Caco-2 (cell line): Measurements from ENCODE around the gene COL6A2. TPM values are rescaled to one million over a fixed set of nuclear protein-coding genes. Genes with fewer than 3 reads are reported as not detected.

Experiments
- BruUV-seq: library from RNA; stranded (reverse); fragments of 400-500 nt; replicated peaks from 2 replicates; lab custom pipeline; 2021; lab: Mats Ljungman, UMichigan
- CTCF ChIA-PET: fragments of 300-600 bp; sonication (Branson Sonifier 250); formaldehyde crosslinking; loops from one replicate; lab custom pipeline; 2022; ENCODE audit warnings: antibody characterized with exemption; lab: Charles Lee
- POLR2A ChIA-PET: fragments of 300-600 bp; sonication (Branson Sonifier 250); formaldehyde crosslinking; loops from one replicate; lab custom pipeline; 2022; ENCODE audit warnings: antibody characterized with exemption; lab: Charles Lee
- DNase-seq, 2 experiments: peaks; one replicate each; pipeline versions ENCODE4 v3.0.0 to v3.0.0-alpha.2; 2020 to 2022
- H3K27me3 ChIP-seq: replicated peaks from 2 replicates; pipeline ENCODE4 v1.6.0; 2011; ENCODE audit warnings: low read length; ENCODE audit not compliant: control insufficient read depth, insufficient read depth
- H3K36me3 ChIP-seq: 2 replicates; pipeline ENCODE4 v1.5.1; 2011; ENCODE audit warnings: low read length; ENCODE audit not compliant: control insufficient read depth, insufficient read depth
- H3K4me1 ChIP-seq: fragments of 250-450 bp; sonication (Bioruptor Pico); 2 replicates; pipeline ENCODE4 v1.5.1; 2020; ENCODE audit warnings: mild to moderate bottlenecking
- H3K4me3 ChIP-seq: 2 replicates; pipeline ENCODE4 v1.5.1; 2011; ENCODE audit warnings: low read depth, mild to moderate bottlenecking, control low read depth, low read length
- H3K9me3 ChIP-seq: fragments of 250-450 bp; sonication (Bioruptor Pico); 2 replicates; pipeline ENCODE4 v1.5.1; 2020; ENCODE audit warnings: mild to moderate bottlenecking, moderate library complexity
- H3K27ac Mint-ChIP-seq: one replicate; pipeline ENCODE4 v1.8.0; 2022; ENCODE audit warnings: mixed read lengths; ENCODE audit not compliant: unreplicated experiment
- H3K27me3 Mint-ChIP-seq: one replicate; pipeline ENCODE4 v1.8.0; 2022; ENCODE audit warnings: mixed read lengths; ENCODE audit not compliant: insufficient read depth, unreplicated experiment
- H3K36me3 Mint-ChIP-seq: one replicate; pipeline ENCODE4 v1.8.0; 2022; ENCODE audit warnings: mild to moderate bottlenecking, mixed read lengths; ENCODE audit not compliant: insufficient read depth, unreplicated experiment
- H3K4me1 Mint-ChIP-seq: one replicate; pipeline ENCODE4 v1.8.0; 2022; ENCODE audit warnings: low read depth, mixed read lengths; ENCODE audit not compliant: unreplicated experiment
- H3K4me3 Mint-ChIP-seq: one replicate; pipeline ENCODE4 v1.8.0; 2022; ENCODE audit warnings: mild to moderate bottlenecking, moderate library complexity, mixed read lengths; ENCODE audit not compliant: unreplicated experiment
- H3K9me3 Mint-ChIP-seq: one replicate; pipeline ENCODE4 v1.8.0; 2022; ENCODE audit warnings: mixed read lengths; ENCODE audit not compliant: unreplicated experiment
- CTCF ChIP-seq, 2 experiments: fragments of 200-600 bp in 1 of 2; IDR thresholded peaks; 1 replicate in 1 of 2; 2 replicates in 1 of 2; pipeline versions ENCODE4 v1.5.1 to v1.8.0; 2011 to 2022; ENCODE audit warnings: antibody characterized with exemption in 1 of 2, control low read depth in 1 of 2, inconsistent platforms in 1 of 2, low read depth in 1 of 2, low read length in 1 of 2, mild to moderate bottlenecking in 1 of 2, moderate library complexity in 1 of 2; ENCODE audit not compliant: insufficient read depth in 1 of 2, severe bottlenecking in 1 of 2, unreplicated experiment in 1 of 2
- intact Hi-C: fragments of 100-400 bp; cut with micrococcal nuclease; formaldehyde crosslinking; loops from one replicate; pipeline ENCODE4 v1.10.0; 2022; ENCODE audit not compliant: unreplicated experiment
- total RNA-seq: library from RNA; stranded (reverse); gene quantifications from 2 replicates; pipeline ENCODE4 v1.2.3, GENCODE V29; 2022

The COL6A2 gene
- total RNA-seq, 1 experiment from 2014 or later, result 8.8 TPM

GRCh38 chr21:46064870-46065214, 33.1 kb upstream of the COL6A2 start:
- peaks cover 14% of the 10 kb centered on the region for H3K9me3 Mint-ChIP-seq
- H3K27me3 Mint-ChIP-seq, result no peaks in the 10 kb centered on the region
- no peaks in the 10 kb centered on the region for H3K27me3 ChIP-seq
- no peak for TF ChIP-seq CTCF (IDR thresholded peaks at IDR 0.05; ENCODE audit: insufficient read depth in 1 of 2, low read depth in 1 of 2, low read length in 1 of 2, severe bottlenecking in 1 of 2, unreplicated experiment in 1 of 2)
- no peak overlapping the region for H3K4me3 ChIP-seq
- H3K4me1 ChIP-seq, result no peaks in the 10 kb centered on the region; the same call in 1 of the 2 replicates
- peaks cover 8% of the 10 kb centered on the region for H3K4me1 Mint-ChIP-seq
- POLR2A ChIA-PET, result no interaction called here
- no TSS peak for BruUV-seq
- no peaks in the 10 kb centered on the region for H3K36me3 Mint-ChIP-seq
- CTCF ChIA-PET, result interaction anchor here (1.1 kb wide), 1 partner anchor 91 kb away, joined by 3 read pairs; no protein-coding TSS in a partner anchor
- no peak overlapping the region for H3K4me3 Mint-ChIP-seq
- H3K9me3 ChIP-seq, result peaks cover 9% of the 10 kb centered on the region; the same call in 1 of the 2 replicates
- no peaks in the 10 kb centered on the region for H3K36me3 ChIP-seq
- DNase-seq, result no peak
- intact Hi-C loops, result no loop called here
- H3K27ac Mint-ChIP-seq, result no peak overlapping the region

GRCh38 chr21:46065215-46065913, 32.5 kb upstream of the COL6A2 start:
- Histone ChIP-seq H3K27me3 (no peaks in the 10 kb centered on the region), H3K36me3 (no peaks in the 10 kb centered on the region), H3K4me1 (no peaks in the 10 kb centered on the region; the same call in 1 of the 2 replicates), H3K9me3 (peaks cover 9% of the 10 kb centered on the region; the same call in 1 of the 2 replicates), H3K4me3 (no peak overlapping the region)
- intact Hi-C loops, result no loop called here
- no TSS peak for BruUV-seq
- ChIA-PET CTCF (interaction anchor here (1.1 kb wide), 1 partner anchor 92 kb away, joined by 3 read pairs; no protein-coding TSS in a partner anchor), POLR2A (no interaction called here)
- Mint-ChIP-seq H3K4me3 (peak overlapping the region; percentile 40), H3K27ac (no peak overlapping the region), H3K27me3 (no peaks in the 10 kb centered on the region), H3K4me1 (peaks cover 8% of the 10 kb centered on the region), H3K9me3 (peaks cover 14% of the 10 kb centered on the region), H3K36me3 (no peaks in the 10 kb centered on the region)
- TF ChIP-seq CTCF (IDR thresholded peaks at IDR 0.05; ENCODE audit: insufficient read depth in 1 of 2, low read depth in 1 of 2, low read length in 1 of 2, severe bottlenecking in 1 of 2, unreplicated experiment in 1 of 2), result no peak
- DNase-seq, result peak in 1 of 2 experiments; percentile 31

- peaks cover 14% of the 10 kb centered on the region for H3K9me3 Mint-ChIP-seq
- BruUV-seq, result no TSS peak
- no peaks in the 10 kb centered on the region for H3K27me3 Mint-ChIP-seq
- Histone ChIP-seq H3K9me3 (peaks cover 9% of the 10 kb centered on the region; the same call in 1 of the 2 replicates), H3K27me3 (no peaks in the 10 kb centered on the region), H3K36me3 (no peaks in the 10 kb centered on the region), H3K4me3 (no peak overlapping the region), H3K4me1 (no peaks in the 10 kb centered on the region; the same call in 1 of the 2 replicates)
- CTCF ChIA-PET, result interaction anchor here (1.1 kb wide), 1 partner anchor 93 kb away, joined by 3 read pairs; no protein-coding TSS in a partner anchor
- DNase-seq, result no peak
- H3K4me1 Mint-ChIP-seq, result peaks cover 8% of the 10 kb centered on the region
- POLR2A ChIA-PET, result no interaction called here
- intact Hi-C loops, result no loop called here
- no peaks in the 10 kb centered on the region for H3K36me3 Mint-ChIP-seq
- TF ChIP-seq CTCF (IDR thresholded peaks at IDR 0.05; ENCODE audit: insufficient read depth in 1 of 2, low read depth in 1 of 2, low read length in 1 of 2, severe bottlenecking in 1 of 2, unreplicated experiment in 1 of 2), result no peak
- no peak overlapping the region for H3K27ac Mint-ChIP-seq
- peak overlapping the region; percentile 40 for H3K4me3 Mint-ChIP-seq
Measured at GRCh38 chr21:46065914-46066551, 31.9 kb upstream of the COL6A2 start.
